NCI-H1436 treated with DMSO at 0.1 percent for 48 hours (cell line): Measurements from ENCODE around the gene TMOD1.
"Not testable (repeated sequence)": the region's sequence is repeated elsewhere in the genome, so short reads cannot be mapped to it uniquely, and the experiment has no call there.

Source experiments
- DNase-seq: peaks from one replicate; lab custom pipeline; 2025; lab: John Stamatoyannopoulos, UW

The TMOD1 gene

DNA sequence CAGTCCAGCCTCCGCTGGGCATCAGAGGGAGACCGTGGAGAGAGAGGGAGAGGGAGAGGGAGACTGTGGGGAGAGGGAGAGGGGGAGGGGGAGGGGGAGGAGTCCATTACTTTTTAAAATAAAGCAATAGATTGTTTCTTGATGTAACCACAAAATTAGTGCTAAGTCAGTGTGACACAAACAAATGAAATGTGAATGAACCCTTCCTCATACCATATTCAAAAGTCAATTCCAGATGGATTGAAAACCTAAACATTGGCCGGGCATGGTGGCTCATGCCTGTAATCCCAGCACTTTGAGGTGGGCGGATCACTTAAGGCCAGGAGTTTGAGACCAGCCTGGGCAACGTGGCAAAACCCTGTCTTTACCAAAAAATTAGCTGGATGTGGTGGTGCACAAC lies 2.6 kb upstream of the TMOD1 start:
- DNase-seq: not testable (repeated sequence)

DNA sequence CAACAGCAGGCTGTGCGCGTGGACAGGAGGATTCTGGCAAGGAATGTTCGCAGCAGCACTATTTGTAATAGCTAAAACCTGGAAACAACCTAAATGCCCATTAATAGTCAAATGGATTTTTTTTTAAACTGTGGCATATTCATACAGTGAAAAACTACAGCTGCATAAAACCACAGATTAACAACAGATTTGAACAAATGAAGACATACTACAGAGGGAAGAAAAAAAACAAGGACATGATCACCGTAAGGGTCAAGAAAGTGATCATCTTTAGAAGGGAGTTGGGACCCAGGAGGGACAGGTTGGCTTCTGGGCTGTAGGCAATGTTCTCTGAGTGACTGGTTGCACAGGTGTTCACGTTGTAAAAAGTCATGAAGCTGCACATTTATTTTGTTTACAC lies 1.2 kb upstream of the TMOD1 start:
- DNase-seq: no peak

DNA sequence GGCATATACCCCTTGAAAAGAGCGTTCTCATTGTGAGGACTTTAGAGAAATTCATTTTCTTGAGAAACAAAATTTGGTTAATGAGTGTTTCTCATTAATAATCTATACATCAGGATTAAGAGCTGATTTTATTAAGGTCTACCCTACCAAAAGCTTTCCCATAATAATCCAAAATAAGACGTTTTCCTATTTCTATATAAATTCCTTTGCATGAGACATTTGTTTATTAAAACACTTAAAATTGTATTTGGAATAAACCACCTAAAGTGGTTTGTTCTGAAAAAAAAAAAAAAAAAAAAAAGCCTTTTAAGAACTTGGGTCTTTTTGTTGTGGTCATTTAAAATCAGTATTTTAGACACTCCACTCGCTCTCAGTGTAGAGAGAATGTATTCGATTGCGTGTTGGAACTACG lies 695 bp upstream of the TMOD1 start:
- DNase-seq: no peak

DNA sequence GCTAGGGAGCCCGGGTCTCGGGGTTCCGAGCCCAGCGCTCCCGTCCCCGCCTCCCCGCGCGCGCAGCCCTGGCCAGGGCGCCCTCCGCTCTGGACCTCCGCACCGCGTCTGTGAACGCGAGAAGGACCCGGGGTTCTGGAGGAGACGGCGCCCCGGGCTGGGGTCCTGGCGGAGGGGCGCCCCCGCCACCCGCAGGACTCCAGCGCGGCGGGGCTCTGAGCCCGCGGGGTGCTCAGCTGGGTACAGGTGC lies 431 bp downstream of the TMOD1 start:
- no peak for DNase-seq

DNA sequence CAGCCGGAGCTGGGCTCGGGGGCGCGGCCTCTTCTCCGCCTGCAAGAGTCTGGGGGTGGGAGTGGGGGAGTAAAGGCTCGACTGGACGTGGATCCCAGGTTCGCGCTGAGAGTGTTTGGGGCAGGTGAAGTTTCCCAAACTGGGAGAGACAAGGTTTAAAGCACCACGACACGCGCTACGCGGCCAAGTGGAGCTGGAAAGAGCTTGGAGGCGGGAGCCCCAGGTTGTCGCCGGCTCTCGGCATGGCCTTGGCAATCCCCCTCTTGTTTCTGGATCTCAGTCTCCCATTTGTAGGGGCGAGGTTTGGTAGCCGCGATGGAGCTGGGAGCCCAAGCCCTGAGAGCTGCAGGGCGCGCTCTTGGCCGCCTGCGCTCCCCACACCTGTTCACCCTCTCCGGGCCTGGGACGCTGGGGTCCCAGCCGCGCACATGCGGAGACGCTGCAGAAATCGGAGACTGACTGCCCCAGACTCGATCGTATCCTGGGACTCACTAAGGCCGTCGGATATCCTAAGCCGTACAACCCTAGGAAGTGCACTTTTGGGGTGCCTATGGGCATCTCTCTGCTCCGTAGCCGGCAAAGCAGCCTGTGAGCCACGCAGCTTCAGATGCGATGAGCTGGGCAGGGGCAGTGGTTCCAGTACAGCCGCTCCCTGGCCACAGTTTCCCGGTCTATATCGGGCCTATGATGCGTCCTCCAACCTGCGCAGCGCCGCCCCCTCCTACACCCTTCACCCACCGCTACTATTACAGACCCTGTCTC lies 937 bp downstream of the TMOD1 start:
- DNase-seq: no peak

DNA sequence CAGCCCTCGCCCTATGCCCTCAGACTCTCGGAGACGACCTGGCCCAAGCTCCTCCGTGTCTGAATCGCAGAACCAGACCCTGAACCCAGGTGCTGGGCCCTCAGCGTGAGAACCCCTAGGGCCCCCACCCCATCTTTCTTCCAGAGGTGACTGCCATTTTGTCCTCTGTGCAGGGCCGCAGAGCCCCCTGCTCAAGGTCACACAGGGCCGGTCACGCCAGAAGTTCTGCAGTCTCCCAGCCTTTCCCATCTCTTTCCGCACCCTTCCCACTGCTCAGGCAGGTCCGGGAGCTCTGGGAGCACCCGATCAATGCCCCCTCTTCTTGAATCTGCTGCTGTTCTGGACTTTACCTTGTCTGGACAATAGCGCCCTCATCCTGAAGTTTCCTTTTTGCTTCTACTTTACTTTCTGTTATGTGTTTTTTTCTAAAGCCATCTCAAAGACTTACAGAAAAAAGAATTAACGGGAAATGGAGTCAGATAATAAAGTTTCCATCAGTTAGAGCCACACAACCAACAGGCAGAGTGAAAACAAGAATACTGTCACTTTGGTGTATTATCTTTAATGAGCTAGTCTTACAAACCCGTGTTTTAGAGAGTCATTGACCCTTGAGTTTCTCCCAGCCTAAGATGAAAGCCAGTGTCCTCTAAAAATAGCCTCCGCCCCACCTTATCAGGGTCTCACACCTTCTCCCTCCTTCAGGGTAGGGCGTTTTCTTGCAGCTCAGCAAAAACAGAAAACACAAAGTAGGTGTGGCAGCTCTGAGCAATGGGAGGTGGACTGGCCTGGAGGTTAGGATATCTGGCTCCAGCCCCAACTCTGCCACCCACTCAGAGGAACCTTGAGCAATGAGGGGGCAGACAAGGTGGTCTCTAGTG lies 1.8 kb downstream of the TMOD1 start:
- DNase-seq: no peak

DNA sequence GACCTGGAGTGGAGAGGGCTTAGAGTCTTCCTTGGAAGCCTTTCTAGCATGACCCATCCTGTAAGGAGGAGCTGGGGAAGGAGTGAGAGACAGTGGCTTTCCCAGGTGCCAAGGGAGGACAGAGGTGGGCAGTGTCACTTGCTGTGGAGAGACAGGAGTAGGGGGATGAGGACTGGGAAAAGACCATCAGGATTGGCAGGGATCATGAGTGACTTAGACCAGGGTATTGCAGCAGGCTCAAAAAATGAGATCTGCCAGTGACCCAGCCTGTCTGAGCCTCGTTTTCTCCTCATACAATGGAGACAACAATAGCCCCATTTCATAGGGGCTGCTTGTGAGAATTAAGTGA lies 2.4 kb downstream of the TMOD1 start:
- DNase-seq: no peak

DNA sequence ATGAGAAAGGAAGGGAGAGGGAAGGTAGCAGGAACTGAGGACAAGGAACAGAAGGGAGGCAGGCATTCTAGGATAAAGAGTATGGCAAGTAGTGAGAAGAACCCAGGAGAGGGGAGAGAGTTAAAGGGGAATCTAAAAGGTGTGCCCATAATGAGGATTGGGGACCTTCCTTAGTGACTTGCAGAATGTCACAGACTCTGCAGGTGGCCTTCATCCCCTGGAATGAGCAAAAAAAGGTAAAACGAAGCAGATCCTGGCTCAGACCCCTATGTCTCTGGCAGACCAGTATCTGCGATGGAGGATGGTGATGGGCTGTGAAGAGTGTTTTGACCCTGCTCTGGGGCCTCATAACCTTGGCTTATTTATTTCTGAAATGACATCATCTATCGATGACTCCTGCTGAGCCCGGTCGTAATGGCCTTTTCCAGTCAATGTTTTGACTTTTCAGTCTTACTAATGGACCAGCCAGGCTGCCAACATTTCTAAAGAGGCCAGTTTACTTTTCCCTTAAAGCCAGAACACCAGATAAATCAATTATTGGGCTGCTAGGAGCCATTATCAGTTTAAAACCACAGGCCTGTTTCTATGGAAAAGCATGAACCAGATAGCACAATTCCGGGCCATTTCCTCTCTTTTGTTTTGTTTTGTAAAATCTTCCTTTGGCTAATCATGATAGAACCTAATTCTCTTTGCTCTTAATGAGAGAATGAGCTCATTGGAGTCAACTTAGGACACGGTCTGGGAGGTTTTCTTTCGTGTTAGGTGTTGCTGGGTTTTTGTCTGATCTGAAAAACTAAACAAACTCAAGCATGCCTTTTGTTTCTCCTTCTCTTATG lies 3.1 kb downstream of the TMOD1 start:
- no peak for DNase-seq

DNA sequence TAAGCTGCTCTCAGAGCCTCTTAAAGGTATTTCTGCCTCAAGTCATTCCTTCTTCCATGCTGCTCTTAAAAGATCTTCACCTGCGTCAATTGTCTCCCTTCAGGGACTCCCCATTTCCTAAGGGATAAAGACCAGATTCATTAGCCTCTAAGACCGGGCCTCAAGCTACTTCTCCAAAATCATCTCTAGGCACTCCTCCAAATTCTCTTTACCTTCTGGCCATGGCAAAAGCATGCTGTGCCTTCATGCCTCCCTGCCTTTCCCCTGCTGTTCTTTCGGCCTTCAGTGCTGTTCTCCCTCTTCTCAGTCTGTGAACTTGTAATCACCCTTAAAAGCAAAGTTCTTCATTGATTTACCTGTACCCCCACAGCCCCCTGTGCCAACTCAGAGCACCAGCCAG lies 4.4 kb downstream of the TMOD1 start:
- DNase-seq: no peak

DNA sequence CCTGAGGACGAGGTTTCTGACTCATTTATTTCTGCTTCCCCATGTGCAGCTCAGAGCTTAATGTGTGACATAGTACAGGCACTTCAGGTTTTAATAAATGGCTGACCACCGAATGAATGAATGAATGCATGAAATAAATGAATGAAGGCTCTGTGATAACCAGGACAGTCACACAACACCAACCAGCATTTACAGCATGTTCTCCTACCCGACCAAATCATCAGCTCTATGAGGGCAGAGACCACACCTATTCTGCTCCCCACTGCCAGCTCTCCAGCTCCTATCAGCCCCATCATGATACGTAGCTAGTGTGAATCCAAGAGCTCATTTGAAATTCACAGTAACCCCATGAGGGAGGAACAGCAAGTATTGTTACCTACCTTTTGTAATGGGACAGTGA lies 4.8 kb downstream of the TMOD1 start:
- DNase-seq: no peak

DNA sequence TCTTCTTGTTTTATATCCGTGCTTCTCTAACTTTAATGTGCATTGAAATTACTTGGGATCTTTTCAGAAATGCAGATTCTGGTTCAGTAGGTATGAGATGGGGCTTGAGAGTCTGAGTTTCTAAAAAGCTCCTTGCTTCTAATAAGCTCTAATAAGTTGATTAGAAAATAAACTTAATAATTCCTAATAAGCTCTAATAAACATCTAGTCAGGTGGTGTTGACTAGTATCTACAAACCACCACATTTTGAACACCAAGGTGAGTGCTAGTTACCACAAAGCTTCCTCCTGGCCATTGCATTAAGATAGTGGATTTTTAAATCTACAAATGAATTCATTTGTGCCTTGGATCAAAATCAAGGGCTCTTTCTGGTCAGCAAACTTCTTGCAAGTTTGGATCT lies 5.3 kb downstream of the TMOD1 start:
- no peak for DNase-seq

DNA sequence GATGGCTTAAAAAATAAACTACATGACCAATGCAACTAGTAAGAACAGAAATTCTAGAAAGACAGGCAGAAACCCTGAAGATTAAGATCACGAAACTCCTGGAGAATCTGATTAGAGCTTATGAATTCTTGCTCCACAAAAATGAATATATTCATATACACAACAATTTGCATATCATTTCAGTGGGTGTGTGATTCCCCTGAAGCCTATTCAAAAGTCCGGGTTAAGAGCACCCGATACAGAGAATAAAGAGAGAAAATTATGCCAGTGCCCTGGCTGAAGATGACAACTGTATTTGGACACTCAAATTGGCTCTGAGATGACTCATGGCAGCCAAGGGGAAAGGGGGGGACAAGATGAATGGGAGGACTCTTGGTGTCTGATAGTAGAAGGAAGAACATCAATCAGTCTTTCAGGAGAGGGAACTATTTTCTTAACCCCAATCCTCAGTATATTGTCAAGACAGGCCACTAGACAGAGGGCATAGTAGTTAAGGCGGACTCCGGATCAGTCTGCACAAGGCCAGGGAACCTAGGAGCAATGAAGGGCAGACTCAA lies 6.0 kb downstream of the TMOD1 start:
- no peak for DNase-seq

DNA sequence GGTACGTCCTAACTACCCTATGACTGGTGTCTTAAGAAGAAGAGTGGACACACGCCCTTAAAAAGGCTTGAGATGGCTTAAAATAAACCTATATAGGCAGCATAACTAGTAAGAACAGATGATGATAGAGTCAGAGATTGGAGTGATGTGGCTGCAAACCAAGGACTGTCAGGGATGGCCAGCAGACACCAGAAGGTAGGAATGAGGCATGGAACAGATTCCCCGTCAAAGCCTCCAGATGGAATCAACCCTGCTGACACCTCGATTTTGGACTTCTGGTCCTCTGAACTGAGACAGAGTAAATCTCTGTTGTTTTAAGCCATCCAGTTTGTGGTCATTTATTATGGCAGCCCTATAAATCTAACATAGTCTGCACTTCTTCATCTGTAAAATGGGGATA lies 7.4 kb downstream of the TMOD1 start:
- no peak for DNase-seq

DNA sequence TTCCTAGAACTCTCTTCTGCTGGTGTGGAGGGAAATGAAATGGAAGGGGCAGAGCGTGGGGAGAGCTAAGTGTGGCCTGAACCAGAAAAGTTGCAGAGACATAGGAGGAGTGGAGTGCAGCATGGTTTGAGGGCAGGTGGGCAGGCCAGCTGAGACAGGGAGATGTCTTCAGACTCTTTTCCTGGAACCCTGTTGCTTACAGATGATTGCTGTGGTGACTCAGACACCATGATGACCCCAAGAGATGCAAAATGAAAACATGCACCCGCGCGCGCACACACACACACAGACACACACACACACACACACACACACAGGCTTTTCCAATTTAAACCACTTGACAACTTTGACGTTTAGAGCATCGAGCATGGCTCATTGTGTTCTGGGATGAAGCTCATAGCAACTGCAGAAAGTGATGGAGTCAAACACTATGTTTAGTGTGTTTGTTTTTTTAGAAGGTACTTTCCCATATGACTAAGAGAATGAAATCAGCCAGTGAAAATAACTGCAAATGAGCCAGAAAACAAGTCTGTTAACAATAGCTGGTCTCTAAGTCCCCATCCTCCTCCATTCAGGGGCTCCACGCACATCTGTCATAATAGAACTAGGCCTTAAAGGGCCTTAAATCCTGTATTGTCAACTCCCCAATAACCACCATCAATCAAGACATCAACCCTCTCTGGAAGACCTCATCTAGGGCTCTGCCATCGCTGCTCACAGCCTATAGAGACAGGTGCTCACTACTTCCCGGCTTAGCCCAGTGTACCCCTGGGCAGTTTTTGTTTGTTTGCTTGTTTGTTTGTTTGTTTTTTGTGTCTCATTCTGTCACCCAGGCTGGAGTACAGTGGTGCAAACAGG lies 9.6 kb downstream of the TMOD1 start:
- DNase-seq: no peak

DNA sequence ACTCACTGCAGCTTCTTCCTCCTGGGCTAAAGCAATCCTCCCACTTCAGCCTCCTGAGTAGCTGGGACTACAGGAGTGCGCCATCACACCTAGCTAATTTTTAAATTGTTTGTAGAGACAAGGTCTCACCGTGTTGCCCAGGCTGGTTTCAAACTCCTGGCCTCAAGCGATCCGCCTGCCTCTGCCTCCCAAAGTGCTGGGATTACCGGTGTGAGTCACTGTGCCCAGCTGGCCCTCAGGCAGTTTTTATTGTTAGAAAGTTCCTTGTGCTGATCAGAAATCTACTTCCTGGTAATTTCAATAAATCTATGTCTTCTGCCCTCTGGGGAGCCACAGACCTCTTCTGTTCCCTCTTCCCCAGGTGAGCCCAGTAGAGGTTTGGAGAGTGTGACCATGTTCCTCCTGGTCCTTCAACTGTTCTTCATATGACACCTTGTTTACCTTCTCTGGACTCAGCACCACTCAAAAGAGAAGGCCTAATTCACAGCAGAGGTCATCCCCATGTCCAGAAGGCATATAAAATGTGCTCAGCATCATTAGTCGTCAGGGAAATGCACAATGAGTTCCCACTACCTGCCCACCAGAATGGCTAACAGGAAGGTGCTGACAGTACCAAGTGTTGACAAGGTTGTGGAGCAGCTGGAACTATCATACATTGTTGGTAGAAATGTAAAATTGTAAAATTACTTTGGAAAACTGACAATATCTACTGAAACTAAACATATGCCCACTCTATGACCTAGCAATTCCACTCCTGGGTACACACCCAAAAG lies 10.4 kb downstream of the TMOD1 start:
- DNase-seq: no peak

DNA sequence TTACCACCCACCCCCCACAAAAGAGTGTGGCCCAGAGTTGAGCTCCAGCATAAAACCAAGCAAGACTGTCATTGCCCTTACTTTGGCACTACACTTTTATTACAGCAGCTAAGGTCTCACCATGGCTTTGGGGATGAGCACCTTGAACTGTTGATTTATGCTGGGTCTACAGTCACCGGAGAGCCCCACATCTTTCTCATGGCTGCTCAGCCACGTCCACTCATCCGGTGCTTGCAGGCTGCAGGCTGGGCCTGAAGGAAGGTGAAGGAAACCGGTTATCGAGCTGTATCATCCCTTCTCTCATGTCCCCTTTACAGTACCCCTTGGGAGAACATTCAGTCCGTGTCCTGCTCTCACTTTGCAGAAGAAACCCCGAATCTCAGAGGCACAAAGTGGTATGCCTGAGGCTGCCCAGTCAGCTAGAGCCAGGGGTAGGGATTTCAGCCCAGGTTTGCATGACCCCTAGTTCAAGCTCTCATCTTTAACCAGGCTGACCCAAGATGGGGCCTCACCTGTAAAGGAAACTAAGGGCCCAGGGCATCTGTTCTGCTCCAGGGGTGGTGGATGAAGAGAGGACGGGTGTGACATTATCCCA lies 11.6 kb downstream of the TMOD1 start:
- no peak for DNase-seq

DNA sequence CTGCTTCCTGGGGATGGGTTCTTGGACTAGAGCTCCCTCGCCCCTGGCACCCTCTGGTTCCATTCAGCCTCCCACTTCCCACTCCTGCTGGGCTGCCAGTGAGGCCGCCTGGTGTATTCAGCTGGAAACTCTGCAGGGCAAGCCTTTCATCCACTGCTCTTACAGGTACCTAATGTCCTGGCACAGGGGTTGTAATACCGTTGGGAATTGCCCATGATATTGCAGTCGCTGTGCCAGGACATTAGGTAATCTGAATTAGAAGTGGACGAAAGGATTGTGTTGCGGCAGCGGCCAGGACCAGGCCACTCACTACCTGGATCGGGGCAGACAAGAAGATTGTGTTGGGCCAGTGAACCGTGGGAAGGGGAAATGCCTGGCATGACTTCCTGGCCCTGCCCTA lies 13.1 kb downstream of the TMOD1 start:
- no peak for DNase-seq

DNA sequence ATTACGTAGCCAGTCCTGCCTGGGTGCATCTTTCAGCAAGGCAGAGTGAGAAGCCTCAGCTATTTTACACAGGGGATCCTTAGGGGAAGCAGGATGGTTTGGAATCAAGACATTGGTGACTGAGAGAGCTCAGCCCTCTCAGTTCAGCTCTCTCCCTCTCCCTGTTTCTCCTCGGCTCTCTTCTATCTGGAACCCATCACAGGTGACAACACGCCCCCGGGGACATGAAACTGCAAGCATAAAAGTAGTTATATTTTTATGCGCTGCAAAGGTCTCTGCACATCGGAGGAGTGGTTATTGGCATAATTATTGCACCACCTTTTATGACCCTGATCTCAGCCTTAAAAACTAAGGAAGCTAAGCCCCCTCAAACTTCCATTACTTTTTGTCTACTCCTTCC lies 14.2 kb downstream of the TMOD1 start:
- no peak for DNase-seq

DNA sequence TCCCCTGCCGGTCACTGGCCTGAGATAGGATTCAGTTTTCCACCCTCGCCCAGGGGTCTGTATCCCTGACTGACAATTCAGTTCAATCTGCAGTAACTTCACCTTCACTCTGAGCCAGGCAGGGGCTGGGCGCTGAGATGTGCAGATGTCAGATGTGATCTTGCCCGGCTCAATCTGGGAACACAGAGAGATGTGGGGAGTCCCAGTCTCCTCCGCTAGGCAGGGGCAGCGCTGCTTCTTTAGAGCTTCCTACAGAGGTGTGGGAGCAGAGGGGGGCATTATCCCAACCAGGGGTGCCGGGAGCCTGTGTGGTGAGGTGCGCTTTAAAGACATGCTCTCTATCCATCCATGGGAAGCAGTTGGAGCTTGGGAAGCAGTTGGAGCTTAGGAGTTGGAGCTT lies 14.6 kb downstream of the TMOD1 start:
- no peak for DNase-seq

DNA sequence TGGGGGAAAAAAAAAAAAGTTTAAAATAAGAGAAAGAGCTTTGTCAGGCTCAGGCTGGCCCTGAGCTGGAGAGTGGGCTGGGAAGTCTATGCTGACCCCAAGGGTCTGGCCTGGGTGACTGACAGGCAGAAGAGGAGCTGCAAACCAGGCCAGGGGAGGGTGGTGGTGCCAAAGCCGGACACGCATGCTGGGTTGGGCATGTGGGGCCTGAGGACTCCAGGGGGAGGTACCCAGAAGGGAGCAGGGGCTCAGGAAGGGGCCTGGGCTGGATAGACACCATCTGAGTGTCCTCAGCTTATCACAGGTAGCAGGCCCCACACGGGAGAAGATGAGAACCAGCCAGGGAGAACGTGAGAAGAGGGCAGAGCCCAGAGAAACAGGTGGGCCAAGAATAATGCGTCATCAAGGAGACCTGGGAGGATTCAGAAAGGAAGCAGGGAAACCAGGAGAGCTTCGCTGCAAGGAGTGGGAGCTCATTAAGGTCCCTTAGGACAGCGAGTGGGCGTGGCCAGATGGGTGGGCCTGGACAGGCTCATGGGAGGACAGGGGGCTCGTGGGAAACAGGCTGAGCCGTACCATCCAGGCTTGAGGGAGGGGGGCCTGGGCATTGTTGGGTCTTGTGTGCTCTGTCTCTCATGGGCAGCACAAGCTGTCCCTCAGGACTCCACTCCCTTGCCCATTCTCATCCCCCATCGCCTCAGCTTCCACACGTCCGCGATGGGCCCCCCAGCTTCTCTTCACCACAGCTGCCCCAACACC lies 16.0 kb downstream of the TMOD1 start:
- no peak for DNase-seq
